Activated naive CD4-positive, alpha-beta T cell treated with anti-CD3 and anti-CD28 coated beads, Interleukin-2, amount 50 U/mL, for 24 hours (primary cell): Measurements from ENCODE around the gene ATG4C.
"Not testable (repeated sequence)": the region's sequence is repeated elsewhere in the genome, so short reads cannot be mapped to it uniquely, and the experiment has no call there.

Experiments used
- H3K27ac Mint-ChIP-seq: one replicate; pipeline ENCODE4 v1.8.0; 2021; ENCODE audit warnings: mild to moderate bottlenecking, mixed read lengths
- H3K27me3 Mint-ChIP-seq: one replicate; pipeline ENCODE4 v1.8.0; 2021; ENCODE audit warnings: mixed read lengths
- H3K36me3 Mint-ChIP-seq: one replicate; pipeline ENCODE4 v1.8.0; 2021; ENCODE audit warnings: mixed read lengths
- H3K4me1 Mint-ChIP-seq: one replicate; pipeline ENCODE4 v1.8.0; 2021; ENCODE audit warnings: mixed read lengths
- H3K4me3 Mint-ChIP-seq: one replicate; pipeline ENCODE4 v1.8.0; 2021; ENCODE audit warnings: mild to moderate bottlenecking, mixed read lengths
- H3K9me3 Mint-ChIP-seq: one replicate; pipeline ENCODE4 v1.8.0; 2021; ENCODE audit warnings: mixed read lengths

The ATG4C gene, protein sequence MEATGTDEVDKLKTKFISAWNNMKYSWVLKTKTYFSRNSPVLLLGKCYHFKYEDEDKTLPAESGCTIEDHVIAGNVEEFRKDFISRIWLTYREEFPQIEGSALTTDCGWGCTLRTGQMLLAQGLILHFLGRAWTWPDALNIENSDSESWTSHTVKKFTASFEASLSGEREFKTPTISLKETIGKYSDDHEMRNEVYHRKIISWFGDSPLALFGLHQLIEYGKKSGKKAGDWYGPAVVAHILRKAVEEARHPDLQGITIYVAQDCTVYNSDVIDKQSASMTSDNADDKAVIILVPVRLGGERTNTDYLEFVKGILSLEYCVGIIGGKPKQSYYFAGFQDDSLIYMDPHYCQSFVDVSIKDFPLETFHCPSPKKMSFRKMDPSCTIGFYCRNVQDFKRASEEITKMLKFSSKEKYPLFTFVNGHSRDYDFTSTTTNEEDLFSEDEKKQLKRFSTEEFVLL

GRCh38 chr1:62783736-62784508, at the start of gene ATG4C:
Gene ATG4C, plus strand, starts transcription at chr1:62784132. Its CDS starts 19,655 bp downstream, at chr1:62803787.
- Mint-ChIP-seq H3K27ac (no peak within 1 kb of the TSS), H3K36me3 (no peaks in the 10 kb centered on the region), H3K4me3 (no peak within 1 kb of the TSS), H3K27me3 (peaks cover 4% of the 10 kb centered on the region), H3K9me3 (no peaks in the 10 kb centered on the region), H3K4me1 (peaks cover 14% of the 10 kb centered on the region)

DNA sequence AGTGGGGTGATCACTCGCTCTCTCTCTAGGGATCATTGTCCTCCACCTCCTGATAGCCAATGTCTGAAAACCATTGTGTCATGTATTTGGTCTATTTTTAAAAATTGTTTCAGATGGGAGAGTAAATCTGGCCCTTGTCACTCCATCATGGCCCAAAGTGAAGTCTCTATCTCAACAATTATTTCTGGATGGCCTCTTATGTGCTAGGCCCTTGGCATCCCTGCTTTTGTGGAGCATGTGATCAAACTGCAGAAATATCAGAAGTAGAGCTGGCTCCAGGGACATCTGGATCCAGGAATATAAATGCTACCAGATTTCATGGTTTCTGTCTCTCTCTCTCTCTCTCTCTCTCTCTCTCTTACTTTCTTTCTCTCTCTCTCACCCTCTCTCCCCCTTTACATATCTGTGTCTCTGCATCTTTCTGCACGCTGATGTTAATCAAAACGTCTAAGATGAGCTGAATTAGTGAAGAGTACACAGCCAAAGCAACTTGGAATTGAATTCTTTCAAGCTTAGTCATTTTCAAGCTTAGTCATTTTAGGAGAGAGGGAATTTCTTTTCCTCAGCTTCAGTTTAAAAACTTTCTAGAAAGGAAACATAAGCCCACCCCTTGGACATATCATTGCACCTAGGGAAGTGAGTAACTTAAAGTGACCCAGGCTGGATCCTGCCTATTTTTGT, 48.3 kb upstream of the ATG4C start:
- Mint-ChIP-seq H3K4me1 (no peaks in the 10 kb centered on the region), H3K27ac (no peak overlapping the region), H3K4me3 (no peak overlapping the region), H3K27me3 (peaks cover 3% of the 10 kb centered on the region), H3K36me3 (peaks cover 2% of the 10 kb centered on the region), H3K9me3 (no peaks in the 10 kb centered on the region)

- H3K27ac Mint-ChIP-seq, H3K4me1 Mint-ChIP-seq, H3K36me3 Mint-ChIP-seq, H3K27me3 Mint-ChIP-seq, H3K4me3 Mint-ChIP-seq, H3K9me3 Mint-ChIP-seq: not testable (repeated sequence)
These were observed 43.2 kb upstream of the ATG4C start for GRCh38 chr1:62740701-62741100.

- Mint-ChIP-seq H3K9me3 (no peaks in the 10 kb centered on the region), H3K27ac (no peak overlapping the region)
These were observed 39.0 kb upstream of the ATG4C start for GRCh38 chr1:62744611-62745577.

DNA sequence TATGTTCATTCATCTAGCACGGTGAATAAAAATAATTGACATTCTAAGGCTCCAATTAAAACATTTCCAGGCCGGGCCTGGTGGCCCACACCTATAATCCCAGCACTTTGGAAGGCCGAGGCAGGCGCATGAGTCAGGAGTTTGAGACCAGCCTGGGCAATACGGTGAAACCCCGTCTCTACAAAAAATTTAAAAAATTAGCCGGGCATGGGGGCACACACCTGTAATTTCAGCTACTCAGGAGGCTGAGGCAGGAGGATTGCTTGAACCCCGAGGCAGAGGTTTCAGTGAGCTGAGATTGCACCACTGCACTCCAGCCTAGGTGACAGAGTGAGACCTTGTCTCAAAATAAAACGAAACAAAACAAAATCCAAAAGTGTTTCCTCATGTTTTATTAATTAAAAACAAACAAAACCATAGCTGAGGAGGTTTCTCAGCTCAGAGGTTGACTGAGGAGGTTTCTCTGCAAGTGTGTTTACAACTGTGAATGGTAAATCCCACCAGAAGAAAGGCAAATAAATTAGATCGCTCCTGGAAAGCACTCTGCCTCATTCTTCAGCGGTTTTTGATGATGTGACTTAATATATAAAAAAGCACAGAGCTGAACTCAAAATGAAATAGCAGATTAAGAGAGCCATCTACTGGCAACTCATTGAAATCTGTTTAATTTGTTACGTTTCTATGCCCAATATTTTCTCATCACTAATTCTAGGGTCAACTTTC, 37.7 kb upstream of the ATG4C start:
- no peak overlapping the region for H3K27ac Mint-ChIP-seq
- H3K36me3 Mint-ChIP-seq = no peaks in the 10 kb centered on the region
- H3K27me3 Mint-ChIP-seq = no peaks in the 10 kb centered on the region
- H3K4me1 Mint-ChIP-seq = no peaks in the 10 kb centered on the region
- H3K9me3 Mint-ChIP-seq = no peaks in the 10 kb centered on the region
- no peak overlapping the region for H3K4me3 Mint-ChIP-seq

More at GRCh38 chr1:62744611-62745577, 39.0 kb upstream of the ATG4C start:
- Mint-ChIP-seq H3K36me3 (no peaks in the 10 kb centered on the region), H3K27me3 (peaks cover 2% of the 10 kb centered on the region), H3K4me3 (no peak overlapping the region), H3K4me1 (no peaks in the 10 kb centered on the region)

DNA sequence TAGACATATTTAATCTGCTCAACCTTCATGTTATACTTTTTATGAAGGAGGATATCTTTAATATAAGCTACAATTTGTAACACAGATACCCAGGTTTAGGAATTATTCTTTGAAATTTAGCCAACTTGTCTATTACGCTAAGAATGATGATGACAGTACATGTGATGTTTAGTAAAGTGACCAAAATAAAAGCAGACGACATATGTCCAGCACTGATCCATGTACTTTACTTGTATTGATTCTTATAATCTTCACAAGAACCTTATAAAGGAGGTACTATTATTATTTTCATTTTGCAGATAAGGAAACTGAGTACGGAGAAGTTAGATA, 37.2 kb upstream of the ATG4C start:
- no peaks in the 10 kb centered on the region for H3K9me3 Mint-ChIP-seq
- no peaks in the 10 kb centered on the region for H3K36me3 Mint-ChIP-seq
- H3K4me1 Mint-ChIP-seq = no peaks in the 10 kb centered on the region
- H3K27me3 Mint-ChIP-seq = no peaks in the 10 kb centered on the region
- no peak overlapping the region for H3K4me3 Mint-ChIP-seq
- no peak overlapping the region for H3K27ac Mint-ChIP-seq

DNA sequence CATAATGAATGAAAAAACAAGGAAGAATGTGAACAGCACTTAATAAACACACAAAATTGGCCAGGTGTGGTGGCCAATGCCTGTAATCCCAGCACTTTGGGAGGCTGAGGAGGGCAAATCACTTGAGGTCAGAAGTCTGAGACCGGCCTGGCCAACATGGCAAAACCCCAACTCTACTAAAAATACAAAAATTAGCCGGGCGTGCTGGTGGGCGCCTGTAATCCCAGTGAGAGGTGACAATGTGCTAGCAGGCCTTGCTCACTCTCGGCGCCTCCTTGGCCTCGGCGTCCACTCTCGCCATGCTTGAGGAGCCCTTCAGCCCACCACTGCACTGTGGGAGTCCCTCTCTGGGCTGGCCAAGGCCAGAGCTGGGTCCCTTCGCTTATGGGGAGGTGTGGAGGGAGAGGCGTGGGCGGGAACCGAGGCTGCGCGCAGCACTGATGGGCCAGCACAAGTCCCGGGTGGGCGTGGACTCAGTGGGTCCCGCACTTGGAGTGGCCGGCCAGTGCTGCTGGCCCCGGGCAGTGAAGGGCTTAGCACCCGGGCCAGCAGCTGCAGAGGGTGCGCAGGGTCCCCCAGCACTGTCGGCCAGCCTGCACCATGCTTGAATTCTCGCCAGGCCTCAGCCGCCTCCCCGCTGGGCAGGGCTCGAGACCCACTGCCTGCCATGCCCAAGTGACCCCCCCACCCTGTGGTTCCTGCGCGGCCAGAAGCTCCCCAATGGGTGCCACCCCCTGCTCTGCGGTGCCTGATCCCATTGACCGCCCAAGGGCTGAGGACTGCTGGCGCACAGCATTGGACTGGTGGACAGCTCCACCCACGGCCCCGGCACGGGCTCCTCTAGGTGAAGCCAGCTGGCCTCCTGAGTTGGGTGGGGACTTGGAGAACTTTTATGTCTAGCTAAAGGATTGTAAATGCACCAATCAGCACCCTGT, 30.6 kb upstream of the ATG4C start:
- Mint-ChIP-seq H3K27me3 (peaks cover 1% of the 10 kb centered on the region), H3K4me3 (no peak overlapping the region), H3K4me1 (no peaks in the 10 kb centered on the region), H3K9me3 (no peaks in the 10 kb centered on the region), H3K27ac (no peak overlapping the region), H3K36me3 (no peaks in the 10 kb centered on the region)

DNA sequence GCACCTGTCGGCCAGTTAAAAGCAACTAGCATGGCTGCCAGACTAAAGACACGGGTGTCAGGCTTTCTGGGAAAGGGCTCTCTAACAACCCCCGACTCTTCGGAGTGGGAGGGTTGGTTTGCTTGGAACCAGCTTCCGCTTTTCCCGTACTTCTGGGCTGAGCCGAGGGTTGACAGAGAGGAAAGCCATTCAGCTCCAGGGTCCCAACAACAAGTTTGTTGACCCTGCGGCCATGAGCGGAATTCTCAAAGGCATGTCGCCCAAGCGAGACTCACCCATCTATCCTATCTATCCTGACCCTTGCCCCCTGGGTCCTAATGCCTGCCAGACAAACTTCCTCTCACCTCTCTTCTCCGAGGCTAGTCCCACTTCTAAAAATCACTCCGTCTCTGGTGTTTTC, 29.0 kb upstream of the ATG4C start:
- H3K36me3 Mint-ChIP-seq, H3K27ac Mint-ChIP-seq, H3K4me3 Mint-ChIP-seq, H3K9me3 Mint-ChIP-seq, H3K27me3 Mint-ChIP-seq, H3K4me1 Mint-ChIP-seq: not testable (repeated sequence)

- H3K9me3 Mint-ChIP-seq, H3K27me3 Mint-ChIP-seq, H3K4me1 Mint-ChIP-seq, H3K4me3 Mint-ChIP-seq, H3K36me3 Mint-ChIP-seq, H3K27ac Mint-ChIP-seq: not testable (repeated sequence)
These were observed 27.6 kb upstream of the ATG4C start for GRCh38 chr1:62756255-62756884.

DNA sequence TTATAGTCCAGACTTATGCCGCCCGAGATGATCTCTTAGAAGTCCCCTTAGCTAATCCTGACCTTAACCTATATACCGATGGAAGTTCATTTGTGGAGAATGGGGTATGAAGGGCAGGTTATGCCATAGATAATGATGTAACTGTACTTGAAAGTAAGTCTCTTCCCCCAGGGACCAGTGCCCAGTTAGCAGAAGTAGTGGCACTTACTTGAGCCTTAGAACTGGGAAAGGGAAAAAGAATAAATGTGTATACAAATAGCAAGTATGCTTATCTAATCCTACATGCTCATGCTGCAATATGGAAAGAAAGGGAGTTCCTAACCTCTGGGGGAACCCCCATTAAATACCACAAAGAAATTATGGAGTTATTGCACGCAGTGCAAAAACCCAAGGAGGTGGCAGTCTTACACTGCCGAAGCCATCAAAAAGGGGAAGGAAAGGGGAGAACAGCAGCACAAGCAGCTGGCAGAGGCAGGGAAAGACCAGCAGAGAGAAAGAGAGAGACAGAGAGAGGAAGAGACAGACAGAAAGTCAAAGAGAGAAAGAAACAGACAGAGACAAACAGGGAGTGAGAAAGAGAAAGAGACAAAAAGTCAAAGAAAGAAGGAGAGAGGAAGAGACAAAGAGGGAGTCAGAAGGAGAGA, 24.6 kb upstream of the ATG4C start:
- not testable (repeated sequence) for H3K9me3 Mint-ChIP-seq, H3K4me3 Mint-ChIP-seq, H3K36me3 Mint-ChIP-seq, H3K27ac Mint-ChIP-seq, H3K27me3 Mint-ChIP-seq, H3K4me1 Mint-ChIP-seq

- not testable (repeated sequence) for H3K27ac Mint-ChIP-seq, H3K4me1 Mint-ChIP-seq, H3K4me3 Mint-ChIP-seq, H3K9me3 Mint-ChIP-seq, H3K36me3 Mint-ChIP-seq, H3K27me3 Mint-ChIP-seq
These were observed 23.7 kb upstream of the ATG4C start for GRCh38 chr1:62760021-62760782.

DNA sequence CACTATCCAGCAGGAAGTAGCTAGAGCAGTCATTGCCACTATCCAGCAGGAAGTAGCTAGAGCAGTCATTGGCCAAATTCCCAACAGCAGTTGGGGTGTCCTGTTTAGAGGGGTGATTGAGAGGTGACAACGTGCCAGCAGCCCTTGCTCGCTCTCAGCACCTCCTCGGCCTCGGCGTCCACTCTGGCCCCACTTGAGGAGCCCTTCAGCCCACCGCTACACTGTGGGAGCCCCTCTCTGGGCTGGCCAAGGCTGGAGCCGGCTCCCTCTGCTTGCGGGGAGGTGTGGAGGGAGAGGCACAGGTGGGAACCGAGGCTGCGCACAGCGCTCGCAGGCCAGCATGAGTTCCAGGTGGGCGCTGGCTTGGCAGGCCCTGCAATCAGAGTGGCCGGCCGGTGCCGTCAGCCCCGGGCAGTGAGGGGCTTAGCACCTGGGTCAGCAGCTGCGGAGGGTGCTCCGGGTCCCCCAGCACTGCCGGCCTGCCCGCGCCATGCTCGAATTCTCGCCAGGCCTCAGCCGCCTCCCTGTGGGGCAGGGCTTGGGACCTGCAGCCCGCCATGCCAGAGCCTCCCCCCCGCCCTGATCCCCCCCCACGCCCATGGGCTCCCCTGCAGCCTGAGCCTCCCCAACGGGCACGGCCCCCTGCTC, 22.6 kb upstream of the ATG4C start:
- H3K4me3 Mint-ChIP-seq, H3K27ac Mint-ChIP-seq, H3K36me3 Mint-ChIP-seq, H3K27me3 Mint-ChIP-seq, H3K4me1 Mint-ChIP-seq, H3K9me3 Mint-ChIP-seq: not testable (repeated sequence)
